NT2/D1 (cell line): Measurements from ENCODE around the gene IL1RAP.

ENCODE experiments used
- DNase-seq: peaks from one replicate; pipeline ENCODE4 v3.0.0-alpha.2; 2011; ENCODE audit warnings: low read depth, low spot score
- H3K27me3 ChIP-seq: 2 replicates; pipeline ENCODE4 v1.6.0; 2011; ENCODE audit warnings: mild to moderate bottlenecking; ENCODE audit not compliant: insufficient read length, insufficient read depth
- H3K36me3 ChIP-seq: 2 replicates; pipeline ENCODE4 v1.6.1; 2011; ENCODE audit warnings: mild to moderate bottlenecking, low read length, mixed read lengths; ENCODE audit not compliant: insufficient read depth, insufficient read length
- H3K4me1 ChIP-seq: 2 replicates; pipeline ENCODE4 v1.5.1; 2011; ENCODE audit not compliant: insufficient read depth, insufficient read length
- H3K4me3 ChIP-seq: 2 replicates; pipeline ENCODE4 v1.5.1; 2011; ENCODE audit warnings: low read depth; ENCODE audit not compliant: insufficient read length
- H3K9ac ChIP-seq: 2 replicates; pipeline ENCODE4 v1.6.0; 2011; ENCODE audit warnings: low read depth; ENCODE audit not compliant: insufficient read length
- H3K9me3 ChIP-seq: 2 replicates; pipeline ENCODE4 v1.5.1; 2011; ENCODE audit warnings: mild to moderate bottlenecking, low read length; ENCODE audit not compliant: insufficient read depth
- SUZ12 ChIP-seq: IDR thresholded peaks from 2 replicates; pipeline ENCODE4 v1.6.1; 2011; ENCODE audit not compliant: insufficient read length, insufficient read depth; ENCODE audit errors: extremely low read depth
- YY1 ChIP-seq: IDR thresholded peaks from 2 replicates; pipeline ENCODE4 v1.6.1; 2011; ENCODE audit not compliant: insufficient read length, insufficient read depth
- ZNF274 ChIP-seq: IDR thresholded peaks from 2 replicates; pipeline ENCODE4 v1.6.1; 2011; ENCODE audit warnings: mild to moderate bottlenecking, low read depth, low read length

IL1RAP gene

GRCh38 chr3:190534386-190534785 is 20.5 kb downstream of the IL1RAP start:
- peaks cover 30% of the 10 kb centered on the region for H3K27me3 ChIP-seq
- H3K4me1 ChIP-seq, result no peaks in the 10 kb centered on the region
- TF ChIP-seq YY1 (no peak), ZNF274 (no peak), SUZ12 (no peak)
- DNase-seq, result no peak
- no peak overlapping the region for H3K9ac ChIP-seq
- no peaks in the 10 kb centered on the region for H3K36me3 ChIP-seq
- no peaks in the 10 kb centered on the region for H3K9me3 ChIP-seq
- no peak overlapping the region for H3K4me3 ChIP-seq

GRCh38 chr3:190534986-190535385 is 21.1 kb downstream of the IL1RAP start:
- no peak overlapping the region for H3K4me3 ChIP-seq

GRCh38 chr3:190537146-190537545 is 23.3 kb downstream of the IL1RAP start:
- H3K4me3 ChIP-seq, result no peak overlapping the region
- no peak overlapping the region for H3K9ac ChIP-seq
- H3K36me3 ChIP-seq, result no peaks in the 10 kb centered on the region
- no peaks in the 10 kb centered on the region for H3K9me3 ChIP-seq
- DNase-seq, result no peak
- H3K27me3 ChIP-seq, result peaks cover 41% of the 10 kb centered on the region
- no peaks in the 10 kb centered on the region for H3K4me1 ChIP-seq
- TF ChIP-seq SUZ12 (no peak), YY1 (no peak), ZNF274 (no peak)

More at GRCh38 chr3:190534986-190535385, 21.1 kb downstream of the IL1RAP start:
- H3K9ac ChIP-seq, result no peak overlapping the region
- H3K9me3 ChIP-seq, result no peaks in the 10 kb centered on the region
- no peak for TF ChIP-seq ZNF274
- no peak for TF ChIP-seq SUZ12
- TF ChIP-seq YY1, result no peak
- no peak for DNase-seq
- no peaks in the 10 kb centered on the region for H3K36me3 ChIP-seq
- no peaks in the 10 kb centered on the region for H3K4me1 ChIP-seq
- H3K27me3 ChIP-seq, result peaks cover 33% of the 10 kb centered on the region

- Histone ChIP-seq H3K4me3 (no peak overlapping the region), H3K9ac (no peak overlapping the region), H3K9me3 (no peaks in the 10 kb centered on the region), H3K36me3 (no peaks in the 10 kb centered on the region), H3K27me3 (peaks cover 53% of the 10 kb centered on the region), H3K4me1 (no peaks in the 10 kb centered on the region)
- TF ChIP-seq YY1 (no peak), ZNF274 (no peak)
- no peak for DNase-seq
These were observed 24.4 kb downstream of the IL1RAP start for GRCh38 chr3:190538288-190538687.

- H3K9ac ChIP-seq, result no peak overlapping the region
- no peak for DNase-seq
- H3K27me3 ChIP-seq, result peaks cover 65% of the 10 kb centered on the region
- H3K4me3 ChIP-seq, result no peak overlapping the region
- no peaks in the 10 kb centered on the region for H3K4me1 ChIP-seq
- no peaks in the 10 kb centered on the region for H3K36me3 ChIP-seq
- TF ChIP-seq SUZ12 (no peak), YY1 (no peak), ZNF274 (no peak)
- H3K9me3 ChIP-seq, result no peaks in the 10 kb centered on the region
These were observed 25.6 kb downstream of the IL1RAP start for GRCh38 chr3:190539526-190539925.

GRCh38 chr3:190541008-190541407 is 27.1 kb downstream of the IL1RAP start:
- Histone ChIP-seq H3K36me3 (no peaks in the 10 kb centered on the region), H3K9me3 (no peaks in the 10 kb centered on the region), H3K9ac (no peak overlapping the region), H3K4me1 (no peaks in the 10 kb centered on the region), H3K27me3 (peaks cover 68% of the 10 kb centered on the region), H3K4me3 (no peak overlapping the region)
- no peak for TF ChIP-seq SUZ12
- TF ChIP-seq ZNF274, result no peak
- TF ChIP-seq YY1, result no peak
- no peak for DNase-seq

GRCh38 chr3:190541560-190541959 is 27.7 kb downstream of the IL1RAP start:
- no peaks in the 10 kb centered on the region for H3K9me3 ChIP-seq
- no peak for TF ChIP-seq ZNF274
- no peak for TF ChIP-seq SUZ12
- no peak for TF ChIP-seq YY1
- peaks cover 65% of the 10 kb centered on the region for H3K27me3 ChIP-seq
- H3K4me1 ChIP-seq, result no peaks in the 10 kb centered on the region
- H3K4me3 ChIP-seq, result no peak overlapping the region
- no peak overlapping the region for H3K9ac ChIP-seq
- H3K36me3 ChIP-seq, result no peaks in the 10 kb centered on the region
- no peak for DNase-seq

GRCh38 chr3:190542846-190543245 is 29.0 kb downstream of the IL1RAP start:
- Histone ChIP-seq H3K4me1 (no peaks in the 10 kb centered on the region), H3K9me3 (no peaks in the 10 kb centered on the region), H3K9ac (no peak overlapping the region), H3K4me3 (no peak overlapping the region), H3K27me3 (peaks cover 56% of the 10 kb centered on the region), H3K36me3 (no peaks in the 10 kb centered on the region)
- DNase-seq, result no peak
- TF ChIP-seq YY1, result no peak
- no peak for TF ChIP-seq SUZ12
- no peak for TF ChIP-seq ZNF274
